NB4 (cell line): Measurements from ENCODE around the gene GSPT2.

ENCODE experiments used
- CTCF ChIP-seq: IDR thresholded peaks from one replicate; pipeline ENCODE4 v1.5.1; 2012; ENCODE audit warnings: low read depth, low read length
- MAX ChIP-seq: IDR thresholded peaks from 2 replicates; pipeline ENCODE4 v1.6.1; 2011; ENCODE audit warnings: low read depth, low read length
- MYC ChIP-seq: IDR thresholded peaks from 2 replicates; pipeline ENCODE4 v1.6.1; 2011; ENCODE audit warnings: low read depth, low read length
- POLR2A ChIP-seq: IDR thresholded peaks from 2 replicates; pipeline ENCODE4 v1.6.1; 2011; ENCODE audit warnings: mild to moderate bottlenecking; ENCODE audit not compliant: insufficient read length; ENCODE audit errors: extremely low read depth

- no peak for TF ChIP-seq CTCF
- TF ChIP-seq MYC = no peak
- no peak for TF ChIP-seq POLR2A
- no peak for TF ChIP-seq MAX
Measured at GRCh38 chrX:51694254-51694653, 49.0 kb upstream of the GSPT2 start.
